Osteoblast (primary cell): Measurements from ENCODE around the gene TROAP. TPM values are rescaled to one million over a fixed set of nuclear protein-coding genes. Genes with fewer than 3 reads are reported as not detected.

ENCODE experiments used
- DNase-seq: peaks from one replicate; pipeline ENCODE4 v3.0.0; 2011; ENCODE audit warnings: low spot score, mixed read lengths; ENCODE audit not compliant: insufficient read length; ENCODE audit errors: missing footprints
- H2AFZ ChIP-seq: 2 replicates; pipeline ENCODE4 v1.6.0; 2011; ENCODE audit warnings: mild to moderate bottlenecking, low read length
- H3K27ac ChIP-seq: 2 replicates; pipeline ENCODE4 v1.5.1; 2011; ENCODE audit warnings: mild to moderate bottlenecking, low read depth, low read length, moderate library complexity
- H3K27me3 ChIP-seq: 2 replicates; pipeline ENCODE4 v1.6.0; 2012; ENCODE audit warnings: mild to moderate bottlenecking, control low read depth, inconsistent platforms, low read length, moderate library complexity; ENCODE audit not compliant: insufficient read depth
- H3K36me3 ChIP-seq: 2 replicates; pipeline ENCODE4 v1.5.1; 2011; ENCODE audit warnings: mild to moderate bottlenecking, low read length, control low read depth, moderate library complexity; ENCODE audit not compliant: insufficient read depth
- H3K4me1 ChIP-seq: 2 replicates; pipeline ENCODE4 v1.5.1; 2011; ENCODE audit warnings: mild to moderate bottlenecking, low read length, control low read depth, moderate library complexity; ENCODE audit not compliant: insufficient read depth
- H3K4me2 ChIP-seq: 2 replicates; pipeline ENCODE4 v1.6.0; 2011; ENCODE audit warnings: mild to moderate bottlenecking, low read length; ENCODE audit not compliant: insufficient read depth
- H3K4me3 ChIP-seq: fragments of 200-600 bp; sonication (generic); 3 replicates; pipeline ENCODE4 v1.5.1; 2012; ENCODE audit warnings: mild to moderate bottlenecking, low read length, inconsistent platforms; ENCODE audit not compliant: insufficient read depth
- H3K79me2 ChIP-seq: 2 replicates; pipeline ENCODE4 v1.6.0; 2012; ENCODE audit warnings: mild to moderate bottlenecking, low read length, control low read depth, inconsistent platforms; ENCODE audit not compliant: insufficient read depth
- H3K9me3 ChIP-seq: 2 replicates; pipeline ENCODE4 v1.5.1; 2011; ENCODE audit warnings: low read depth, low read length, control low read depth
- H4K20me1 ChIP-seq: 2 replicates; pipeline ENCODE4 v1.6.0; 2012; ENCODE audit warnings: mild to moderate bottlenecking, low read length, control low read depth; ENCODE audit not compliant: insufficient read depth
- CTCF ChIP-seq: IDR thresholded peaks from 2 replicates; pipeline ENCODE4 v1.5.1; 2011; ENCODE audit warnings: mild to moderate bottlenecking, low read depth, low read length, moderate library complexity; ENCODE audit errors: extremely low read depth
- total RNA-seq: library from RNA; depleted of rRNA; stranded (reverse); fragments of >200 nt; gene quantifications from 2 replicates; pipeline ENCODE4 v1.2.3, GENCODE V29; 2012

TROAP gene
- total RNA-seq, 1 donor, result 2.5 TPM

- DNase-seq, result no peak
- H3K9me3 ChIP-seq, result no peaks in the 10 kb centered on the region
- TF ChIP-seq CTCF, result no peak
Observed at GRCh38 chr12:49355913-49356312, 32.9 kb downstream of the TROAP start.

GRCh38 chr12:49357103-49357678 is 34.1 kb downstream of the TROAP start:
- H3K79me2 ChIP-seq, result no peaks in the 10 kb centered on the region
- H2AFZ ChIP-seq, result no peak overlapping the region
- no peaks in the 10 kb centered on the region for H3K9me3 ChIP-seq
- H3K27ac ChIP-seq, result peak overlapping the region; percentile 42
- H3K4me1 ChIP-seq, result peaks cover 16% of the 10 kb centered on the region
- H3K27me3 ChIP-seq, result no peaks in the 10 kb centered on the region
- no peak overlapping the region for H3K4me3 ChIP-seq
- H3K36me3 ChIP-seq, result no peaks in the 10 kb centered on the region
- peak; percentile 65 for TF ChIP-seq CTCF
- no peaks in the 10 kb centered on the region for H4K20me1 ChIP-seq
- DNase-seq, result peak; percentile 49
- H3K4me2 ChIP-seq, result peak overlapping the region; percentile 34

More at GRCh38 chr12:49355913-49356312, 32.9 kb downstream of the TROAP start:
- Histone ChIP-seq H3K79me2 (no peaks in the 10 kb centered on the region), H3K27ac (no peak overlapping the region), H3K4me3 (no peak overlapping the region), H3K27me3 (no peaks in the 10 kb centered on the region), H4K20me1 (no peaks in the 10 kb centered on the region), H2AFZ (no peak overlapping the region), H3K36me3 (no peaks in the 10 kb centered on the region), H3K4me1 (peaks cover 16% of the 10 kb centered on the region), H3K4me2 (no peak overlapping the region)

- H3K27me3 ChIP-seq, result no peaks in the 10 kb centered on the region
- H3K9me3 ChIP-seq, result no peaks in the 10 kb centered on the region
- H3K36me3 ChIP-seq, result no peaks in the 10 kb centered on the region
- H3K27ac ChIP-seq, result peak overlapping the region; percentile 44
- H3K79me2 ChIP-seq, result no peaks in the 10 kb centered on the region
- H2AFZ ChIP-seq, result peak overlapping the region; percentile 21
- DNase-seq, result peak; percentile 82
- peaks cover 16% of the 10 kb centered on the region for H3K4me1 ChIP-seq
- peak overlapping the region; percentile 26 for H3K4me3 ChIP-seq
- peak overlapping the region; percentile 75 for H3K4me2 ChIP-seq
- TF ChIP-seq CTCF, result peak; percentile 84
- no peaks in the 10 kb centered on the region for H4K20me1 ChIP-seq
Observed at GRCh38 chr12:49358483-49359141, 35.6 kb downstream of the TROAP start.

GRCh38 chr12:49359671-49360070 is 36.6 kb downstream of the TROAP start:
- no peaks in the 10 kb centered on the region for H4K20me1 ChIP-seq

More at GRCh38 chr12:49359671-49360070, 36.6 kb downstream of the TROAP start:
- Histone ChIP-seq H3K9me3 (no peaks in the 10 kb centered on the region), H3K36me3 (no peaks in the 10 kb centered on the region), H3K4me3 (no peak overlapping the region), H3K4me1 (peaks cover 18% of the 10 kb centered on the region), H3K79me2 (no peaks in the 10 kb centered on the region), H3K27ac (no peak overlapping the region), H3K27me3 (no peaks in the 10 kb centered on the region), H3K4me2 (no peak overlapping the region), H2AFZ (no peak overlapping the region)
- peak; percentile 73 for DNase-seq
- TF ChIP-seq CTCF, result no peak
